ENCODE results near the gene CELF6. TPM values are rescaled to one million over a fixed set of nuclear protein-coding genes. Genes with fewer than 3 reads are reported as not detected.

Gene CELF6
- polyA plus RNA-seq (ENCODE audit: insufficient read length in 3 of 3), result 1 to 10 TPM; 3.1 to 7.0 (median 3.9) TPM
- long read RNA-seq, donor 1, result 0 reads
- long read RNA-seq, donor 2, result 0 reads
- long read RNA-seq, donor 3, result 0 reads
- long read RNA-seq, donor 4, result 0 reads
- long read RNA-seq, donor 5, result 0 reads
- long read RNA-seq, donor 6, result 0 reads
- long read RNA-seq, donor 7, result 0 reads
- long read RNA-seq, donor 8, result 0 reads
- long read RNA-seq, donor 9, result 0 reads
- long read RNA-seq, donor 10, result 0 reads
- long read RNA-seq, donor 11, result 0 reads
- long read RNA-seq, donor 12, result 0 reads
- long read RNA-seq, donor 13, result 0 reads
- long read RNA-seq, donor 14, partial matches to known transcripts, result 0 of 1 reads
- long read RNA-seq, donor 14, other reads (novel, unspliced or antisense), result 0 of 1 reads
- long read RNA-seq, donor 15, result 0 reads
- long read RNA-seq, donor 16, result 0 reads

DNA sequence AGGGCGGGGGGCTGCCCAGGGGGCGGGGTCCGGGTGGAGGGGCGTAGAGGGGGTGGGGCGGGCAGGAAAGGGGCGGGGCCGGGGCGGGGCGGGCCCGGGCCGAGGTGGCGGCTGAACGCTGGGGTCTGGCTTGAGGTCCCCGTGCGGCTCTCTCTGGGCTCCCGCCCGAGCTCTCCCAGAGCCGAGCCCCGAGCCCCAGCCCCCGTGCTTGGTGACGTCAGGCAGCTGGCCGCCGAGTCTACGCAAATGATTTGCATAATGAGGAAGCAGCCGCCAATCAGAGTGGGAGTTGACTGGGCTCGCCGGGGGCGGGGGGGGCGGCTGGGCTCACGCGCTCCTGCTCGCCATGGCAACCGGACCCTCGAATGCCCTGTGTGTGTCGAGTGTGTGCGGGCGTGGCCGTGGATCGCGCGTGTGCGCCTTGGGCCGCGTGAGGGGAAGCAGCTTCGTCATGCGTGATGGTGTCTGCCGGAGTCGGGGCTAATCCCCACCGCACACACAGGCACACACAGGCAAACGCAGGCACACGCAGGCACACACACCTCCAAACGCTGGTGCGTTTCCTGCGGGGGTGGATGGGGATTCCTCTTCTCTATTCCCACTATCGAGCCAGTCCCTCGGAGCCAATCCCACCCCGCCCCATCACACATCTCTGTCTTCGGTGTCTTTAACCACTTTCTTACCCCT is at the start of gene CELF6:
TSS of gene CELF6 (minus strand) at position 173 of the 687 bp plus-strand sequence. CDS start 283 bp downstream, outside the sequence.
- peak in 10 of 11 donors; percentile 47 to 84 (median 75) for DNase-seq (ENCODE audit: extremely low read depth in 1 of 11, low read depth in 9 of 11, low spot score in 4 of 11)

DNA sequence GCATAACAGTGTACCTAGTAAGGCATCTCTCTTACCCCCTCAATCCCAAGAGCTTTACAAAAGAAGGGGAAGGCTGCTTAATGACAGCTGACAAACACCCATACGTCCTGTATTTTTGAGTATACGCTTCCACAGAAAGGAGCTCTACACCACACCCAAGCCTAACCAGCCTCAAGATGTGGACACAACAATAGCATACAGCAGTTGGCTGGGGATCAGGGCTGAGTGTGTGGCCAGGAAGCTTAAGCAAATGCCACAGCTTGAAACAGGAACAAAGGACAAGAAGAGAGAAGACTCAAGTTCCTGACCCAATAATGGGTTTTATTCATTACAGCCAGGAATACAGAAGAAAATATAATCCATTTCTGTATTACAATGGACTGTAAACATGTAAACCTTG is 48.9 kb upstream of the CELF6 start:
- DNase-seq (ENCODE audit: extremely low read depth in 1 of 11, low read depth in 9 of 11, low spot score in 4 of 11), result no peak

DNA sequence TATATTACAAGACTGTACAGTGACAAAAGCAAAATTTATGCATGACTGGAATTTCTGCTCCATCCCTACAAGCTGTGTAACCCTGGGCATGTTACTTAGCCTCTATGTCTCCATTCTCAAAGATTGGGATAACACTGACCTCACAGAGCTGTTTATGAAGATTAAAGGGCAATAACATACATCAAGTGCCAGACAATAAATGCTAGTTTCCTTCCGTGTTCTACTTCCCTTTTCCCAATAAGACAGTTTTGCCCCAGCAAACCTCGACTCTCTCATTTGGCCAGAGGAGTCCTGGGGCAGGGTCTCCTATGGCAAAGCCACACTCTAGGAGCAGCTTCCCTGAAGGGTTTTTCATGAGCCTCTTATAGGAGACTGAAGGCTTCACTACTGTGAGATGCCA is 48.4 kb upstream of the CELF6 start:
- no peak for DNase-seq (ENCODE audit: extremely low read depth in 1 of 11, low read depth in 9 of 11, low spot score in 4 of 11)

DNA sequence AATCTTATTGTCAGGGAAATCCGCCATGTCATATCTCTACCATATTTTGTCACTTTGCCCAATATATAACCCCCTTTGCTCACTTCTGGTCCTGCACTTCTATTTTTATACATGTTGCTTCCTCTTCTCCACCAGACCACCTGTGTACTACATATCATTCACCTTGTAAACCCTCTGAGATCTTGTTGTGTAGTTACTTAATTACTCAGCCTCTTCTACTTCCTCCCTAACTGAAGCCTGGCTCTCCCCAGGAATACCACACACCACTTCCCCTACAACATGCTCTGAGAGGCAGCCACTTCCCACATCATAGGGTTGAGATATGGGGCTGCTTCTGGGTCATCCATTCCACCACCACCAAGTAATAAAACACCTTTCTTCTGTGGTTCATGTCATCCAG is 45.9 kb upstream of the CELF6 start:
- DNase-seq (ENCODE audit: extremely low read depth in 1 of 11, low read depth in 9 of 11, low spot score in 4 of 11), result no peak

DNA sequence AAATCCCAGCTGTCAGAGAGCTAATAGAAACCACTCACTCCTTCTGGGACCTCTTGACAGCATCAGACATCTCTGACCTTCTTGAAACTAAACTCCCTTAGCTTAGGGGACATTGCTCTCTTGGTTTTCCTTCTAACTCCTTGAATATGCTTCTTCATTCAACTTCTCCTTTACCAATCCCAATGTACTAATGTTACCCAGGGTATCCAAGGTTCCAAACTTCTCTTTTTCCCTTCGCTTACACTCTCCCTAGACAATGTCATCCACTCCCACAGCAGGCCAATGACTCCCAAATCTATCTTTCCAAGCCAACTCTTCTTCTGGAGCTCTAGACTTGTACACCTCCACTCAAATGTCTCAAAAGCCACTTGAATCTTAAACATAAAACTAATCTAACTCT is 41.2 kb upstream of the CELF6 start:
- DNase-seq (ENCODE audit: extremely low read depth in 1 of 11, low read depth in 9 of 11, low spot score in 4 of 11), result no peak

DNA sequence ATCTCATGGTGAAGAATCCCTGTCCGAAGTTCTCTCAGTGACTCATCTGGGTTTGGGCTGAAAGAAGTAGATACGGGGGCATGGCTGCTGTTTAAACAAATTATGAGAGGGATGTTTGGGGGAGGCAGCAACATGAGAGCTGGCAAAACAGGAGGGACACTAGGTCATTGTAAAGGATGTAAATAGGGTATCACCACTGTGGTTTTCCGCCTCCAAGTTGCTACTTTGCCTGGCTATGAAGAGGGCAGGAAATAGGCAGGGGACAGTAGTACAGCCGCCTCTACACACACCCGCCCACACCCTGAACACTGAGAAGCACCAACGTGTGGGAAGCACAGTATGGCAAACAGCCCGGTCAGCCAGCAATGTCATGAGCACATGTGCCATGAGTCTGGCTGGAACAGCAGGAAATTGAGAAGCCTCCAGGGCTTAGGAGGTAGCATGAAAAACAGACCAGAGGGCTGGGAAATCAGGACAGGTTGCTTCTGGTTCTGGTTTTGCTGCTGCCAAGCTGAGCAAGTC is 38.8 kb upstream of the CELF6 start:
- DNase-seq (ENCODE audit: extremely low read depth in 1 of 11, low read depth in 9 of 11, low spot score in 4 of 11), result peak in 2 of 11 donors; percentile 30 to 34

DNA sequence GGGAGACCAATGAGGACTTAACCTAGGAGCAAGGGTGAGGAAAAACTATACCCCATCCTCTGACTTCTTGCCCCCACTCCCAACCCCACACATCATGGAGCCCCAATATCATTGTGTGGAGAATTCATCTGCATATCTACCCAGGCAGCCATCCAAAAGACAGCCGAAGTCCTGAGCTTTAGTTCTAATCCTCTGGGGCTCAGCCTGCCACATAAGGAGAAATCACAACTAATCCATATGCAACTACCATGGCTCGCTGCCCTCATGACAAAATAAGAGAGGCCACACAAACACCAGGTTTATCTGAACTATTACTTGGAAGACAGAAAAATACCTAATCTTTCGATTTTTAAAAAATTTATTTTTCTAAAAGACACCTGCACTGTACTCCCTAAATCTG is 38.2 kb upstream of the CELF6 start:
- no peak for DNase-seq (ENCODE audit: extremely low read depth in 1 of 11, low read depth in 9 of 11, low spot score in 4 of 11)

DNA sequence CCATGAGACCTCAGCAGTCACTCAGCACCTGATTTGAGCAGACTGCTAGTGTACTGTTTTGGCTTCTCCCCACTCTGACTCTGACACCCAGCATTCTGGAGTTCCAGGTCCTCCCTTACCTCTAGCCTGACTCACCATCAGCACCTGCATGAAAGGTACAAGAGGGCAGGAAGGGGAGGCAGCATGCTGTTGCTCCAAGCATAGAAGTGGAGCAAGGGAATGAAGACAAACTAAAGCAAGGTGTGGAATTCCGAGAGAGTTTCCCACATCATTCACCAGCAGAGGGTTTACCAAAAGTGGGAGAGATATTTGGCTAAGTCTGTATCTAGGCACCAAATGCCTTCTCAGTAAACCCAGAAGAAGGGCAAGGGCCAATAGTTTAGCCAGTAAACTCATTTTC is 34.5 kb upstream of the CELF6 start:
- DNase-seq (ENCODE audit: extremely low read depth in 1 of 11, low read depth in 9 of 11, low spot score in 4 of 11), result no peak

DNA sequence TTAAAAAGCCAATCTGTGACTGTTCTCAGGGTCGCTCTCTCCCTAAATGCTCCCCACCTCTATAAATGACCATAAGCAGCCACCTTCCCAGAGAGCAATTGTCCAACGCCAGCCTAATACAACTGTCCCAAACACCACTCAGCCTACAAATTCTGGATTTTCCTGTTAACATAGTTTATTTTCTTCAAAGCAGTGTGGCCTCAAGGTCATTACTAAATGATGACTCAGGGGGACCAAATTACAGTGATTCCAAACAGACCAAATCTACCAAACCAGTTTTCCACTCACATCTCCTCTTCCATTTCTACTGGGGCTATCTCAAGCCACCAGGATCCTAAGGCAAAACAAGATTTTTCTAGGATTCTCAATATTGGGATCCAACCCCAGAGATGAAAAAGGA is 33.3 kb upstream of the CELF6 start:
- no peak for DNase-seq (ENCODE audit: extremely low read depth in 1 of 11, low read depth in 9 of 11, low spot score in 4 of 11)

DNA sequence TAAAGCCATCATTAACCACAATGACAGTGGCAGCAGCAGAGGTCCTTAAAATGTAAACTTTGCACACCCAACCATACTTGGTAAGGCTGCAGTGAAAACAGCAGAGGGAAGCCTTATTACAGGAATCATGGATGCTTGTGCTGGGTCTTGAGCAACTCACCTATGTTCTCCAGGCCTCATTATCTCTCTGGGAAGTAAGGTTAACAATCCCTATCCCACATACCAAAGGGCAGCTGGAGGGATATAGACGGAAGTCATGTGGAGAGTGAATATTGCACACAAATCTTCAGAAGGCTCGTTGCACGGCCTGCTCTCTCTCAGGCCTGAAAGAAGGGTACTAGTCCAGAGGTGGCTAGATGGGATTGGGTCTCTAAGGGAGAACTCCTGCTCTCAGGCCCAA is 25.8 kb upstream of the CELF6 start:
- DNase-seq (ENCODE audit: extremely low read depth in 1 of 11, low read depth in 9 of 11, low spot score in 4 of 11), result no peak

DNA sequence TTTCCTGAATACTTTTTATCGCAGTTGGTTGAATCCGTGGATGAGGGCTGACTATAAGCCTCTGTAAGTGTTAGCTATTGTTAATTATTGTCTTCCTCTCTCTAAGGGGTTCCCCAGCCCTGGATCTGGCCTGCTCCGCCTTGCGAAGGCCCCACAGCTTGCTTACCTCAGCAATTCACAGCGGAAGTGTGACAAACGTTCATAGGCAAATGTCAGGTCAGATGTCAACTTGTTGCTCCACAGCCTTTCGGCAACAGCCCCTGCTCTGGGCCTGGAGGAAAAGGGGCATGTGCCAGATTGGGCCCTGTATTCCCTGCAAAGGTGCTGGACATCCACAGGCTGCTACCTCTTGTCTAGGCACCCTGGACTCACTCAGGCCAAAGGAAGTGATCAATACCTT is 25.3 kb upstream of the CELF6 start:
- DNase-seq (ENCODE audit: extremely low read depth in 1 of 11, low read depth in 9 of 11, low spot score in 4 of 11), result no peak

DNA sequence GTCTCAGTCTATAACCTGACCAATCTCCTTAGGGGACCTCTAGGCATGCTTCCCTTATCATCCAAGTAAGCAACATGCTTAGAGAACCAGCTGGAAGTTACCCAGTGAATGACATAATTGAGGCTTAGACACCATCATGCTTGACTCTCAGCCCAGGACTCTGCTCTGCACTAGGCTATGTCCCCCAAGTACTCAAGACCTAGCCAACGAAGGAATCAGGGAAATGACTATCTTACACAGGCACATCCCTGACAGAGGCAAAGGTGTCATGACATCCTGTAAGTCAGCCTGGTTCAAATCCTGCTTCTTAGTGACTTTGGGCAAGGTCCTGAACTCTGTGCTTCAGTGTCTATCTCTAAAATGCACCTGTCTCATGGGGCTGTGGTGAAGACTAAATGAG is 24.6 kb upstream of the CELF6 start:
- no peak for DNase-seq (ENCODE audit: extremely low read depth in 1 of 11, low read depth in 9 of 11, low spot score in 4 of 11)

DNA sequence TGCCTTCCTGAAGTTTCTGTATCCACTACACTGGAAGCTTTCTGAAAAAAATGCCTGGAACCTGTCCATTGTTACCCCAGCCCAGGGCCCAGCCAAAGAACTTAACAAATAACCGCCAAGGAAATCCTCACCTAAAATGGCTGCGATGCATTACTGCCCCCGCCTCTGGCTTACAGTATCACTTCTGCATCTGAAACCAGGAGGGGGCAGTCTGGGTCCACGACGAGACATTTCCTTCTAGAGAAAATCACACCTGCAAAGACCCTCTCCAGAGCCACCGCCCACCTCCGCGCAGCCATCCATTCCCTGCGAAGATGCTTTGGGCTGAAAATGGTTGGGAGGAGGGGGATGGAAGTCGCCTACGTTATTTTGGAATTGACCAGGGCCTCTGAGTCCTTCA is 22.4 kb upstream of the CELF6 start:
- peak in 1 of 11 donors; percentile 39 for DNase-seq (ENCODE audit: extremely low read depth in 1 of 11, low read depth in 9 of 11, low spot score in 4 of 11)

DNA sequence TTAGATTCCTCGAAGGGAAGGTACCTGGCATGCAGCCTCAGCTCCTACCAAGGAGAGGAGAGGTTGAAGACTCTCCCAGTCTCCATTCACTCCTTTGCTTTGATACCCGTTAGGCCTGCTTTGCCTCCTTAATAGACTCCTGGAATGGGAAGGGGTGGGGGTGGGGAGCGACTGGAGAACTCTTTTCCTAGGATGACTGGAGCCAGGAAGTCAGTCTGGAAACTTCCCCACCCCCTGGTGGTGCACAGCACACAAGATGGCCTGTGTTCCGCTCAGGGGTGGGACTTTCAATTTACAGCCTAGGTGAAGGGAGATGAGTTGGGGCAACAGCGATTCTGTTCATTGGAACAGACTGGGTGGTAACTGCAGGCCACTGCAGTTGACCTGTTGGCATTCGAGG is 21.4 kb upstream of the CELF6 start:
- no peak for DNase-seq (ENCODE audit: extremely low read depth in 1 of 11, low read depth in 9 of 11, low spot score in 4 of 11)

DNA sequence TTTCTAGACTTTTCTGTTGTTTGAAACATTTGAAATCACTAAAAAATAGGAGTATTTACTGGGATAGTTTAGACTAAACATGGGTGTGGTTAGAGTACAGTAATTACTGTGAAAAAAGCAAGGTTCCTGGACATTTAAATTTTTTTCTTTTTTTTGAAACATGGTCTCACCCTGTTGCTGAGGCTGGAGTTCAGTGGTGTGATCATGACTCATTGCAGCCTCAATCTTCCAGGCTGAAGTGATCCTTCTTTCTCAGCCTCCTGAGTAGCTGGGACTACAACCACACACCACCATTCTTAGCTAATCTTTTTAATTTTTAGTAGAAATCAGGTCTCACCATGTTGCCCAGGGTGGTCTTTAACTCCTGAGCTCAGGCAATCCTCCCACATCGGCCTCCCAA is 20.4 kb upstream of the CELF6 start:
- DNase-seq (ENCODE audit: extremely low read depth in 1 of 11, low read depth in 9 of 11, low spot score in 4 of 11), result no peak

DNA sequence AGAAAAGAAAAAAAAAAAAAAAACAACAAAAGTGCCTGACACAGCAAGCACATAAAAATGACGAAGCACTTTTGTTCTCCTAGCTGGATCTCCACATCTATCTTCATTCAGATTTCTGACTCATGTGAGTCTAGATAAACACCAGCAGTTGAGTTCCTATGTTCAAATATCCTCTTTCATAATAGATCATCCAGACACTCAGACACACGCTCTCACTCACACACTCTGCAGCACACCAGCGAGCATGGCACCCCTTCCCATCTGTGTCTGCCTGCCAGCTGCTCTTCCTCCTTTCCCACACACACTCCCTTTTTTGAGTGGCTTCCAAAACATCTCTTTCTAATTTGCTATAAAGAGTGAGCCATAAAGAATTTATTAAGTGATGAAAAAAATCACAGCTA is 19.8 kb upstream of the CELF6 start:
- DNase-seq (ENCODE audit: extremely low read depth in 1 of 11, low read depth in 9 of 11, low spot score in 4 of 11), result peak in 7 of 11 donors; percentile 27 to 57 (median 46)

DNA sequence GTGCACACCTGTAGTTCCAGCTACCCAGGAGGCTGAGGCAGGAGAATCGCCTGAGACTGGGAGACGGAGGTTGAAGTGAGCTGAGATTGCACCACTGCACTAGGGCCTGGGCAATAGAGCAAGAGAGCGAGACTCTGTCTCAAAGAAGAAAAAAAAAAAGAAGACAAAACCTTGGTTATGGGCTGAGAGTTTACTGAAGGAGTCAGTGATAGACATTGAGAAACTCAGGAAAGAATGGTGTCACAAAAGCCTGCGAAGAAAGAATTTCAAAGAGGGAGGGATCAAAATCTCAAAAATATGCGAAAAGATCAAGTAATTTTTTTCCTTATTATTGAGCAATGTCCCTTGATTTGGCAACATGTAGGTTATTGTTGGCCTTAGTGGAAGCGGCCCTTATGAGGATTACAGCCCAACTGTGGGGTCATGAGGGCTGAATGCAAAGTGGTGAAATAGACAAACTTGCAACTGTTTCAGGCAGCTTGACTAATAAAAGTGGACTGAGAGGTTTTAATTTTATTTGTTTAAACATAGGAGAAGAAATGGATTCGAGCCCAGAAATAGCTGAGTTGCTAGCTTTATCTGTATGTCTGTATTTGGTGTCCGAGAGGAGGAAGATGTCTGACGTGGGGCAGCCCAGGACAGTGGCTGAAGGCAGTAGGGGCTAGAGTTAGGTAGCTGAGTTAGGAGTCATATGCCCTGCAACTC is 18.8 kb upstream of the CELF6 start:
- no peak for DNase-seq (ENCODE audit: extremely low read depth in 1 of 11, low read depth in 9 of 11, low spot score in 4 of 11)

DNA sequence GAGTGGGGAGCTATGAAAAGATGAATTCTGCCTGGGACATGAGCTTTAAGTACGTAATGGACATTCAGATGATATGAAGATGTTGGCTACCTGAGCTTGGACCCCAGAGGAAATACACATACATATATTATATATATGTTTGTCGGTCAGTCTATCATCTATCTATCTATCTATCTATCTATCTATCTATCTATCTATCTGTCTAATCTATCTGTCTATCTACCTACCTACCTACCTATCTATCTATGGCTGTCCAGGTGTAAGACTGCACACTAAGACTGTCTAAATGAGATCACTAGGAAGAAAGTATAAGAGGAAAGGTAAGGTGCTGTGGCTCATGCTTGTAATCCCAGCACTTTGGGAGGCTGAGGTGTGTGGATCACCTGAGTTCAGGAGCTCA is 18.2 kb upstream of the CELF6 start:
- DNase-seq (ENCODE audit: extremely low read depth in 1 of 11, low read depth in 9 of 11, low spot score in 4 of 11), result no peak

DNA sequence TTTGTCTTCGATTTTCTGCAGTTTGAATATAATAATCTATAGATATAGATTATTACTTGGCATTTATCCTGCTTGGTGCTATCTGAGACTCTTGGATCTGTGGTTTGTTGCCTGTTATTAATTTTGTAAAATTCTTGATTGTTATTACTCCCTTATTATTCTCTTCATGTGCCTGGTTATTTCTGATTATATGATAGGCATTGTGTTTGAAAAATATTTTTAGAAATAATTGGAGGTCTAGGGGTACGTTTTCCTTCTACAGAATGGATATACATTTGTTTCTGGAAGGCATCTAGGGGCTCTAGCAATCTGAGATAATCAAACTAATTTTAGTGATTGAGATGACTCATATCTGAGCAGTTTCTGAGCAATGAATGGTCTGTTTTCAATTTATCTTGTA is 14.9 kb upstream of the CELF6 start:
- no peak for DNase-seq (ENCODE audit: extremely low read depth in 1 of 11, low read depth in 9 of 11, low spot score in 4 of 11)

DNA sequence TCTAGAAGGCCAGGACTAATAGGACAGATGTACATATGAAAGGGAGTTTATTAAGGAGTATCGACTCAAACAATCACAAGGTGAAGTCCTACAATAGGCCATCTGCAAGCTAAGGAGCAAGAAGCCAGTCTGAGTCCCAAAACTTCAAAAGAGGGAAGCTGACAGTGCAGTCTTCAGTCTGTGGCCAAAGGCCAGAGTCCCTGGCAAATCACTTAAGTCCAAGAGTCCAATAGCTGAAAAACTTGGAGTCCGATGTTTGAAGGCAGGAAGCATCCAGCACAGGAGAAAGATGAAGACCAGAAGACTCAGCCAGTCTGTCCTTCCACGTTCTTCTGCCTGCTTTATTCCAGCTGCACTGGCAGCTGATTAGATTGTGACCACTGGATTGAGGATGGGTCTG is 11.1 kb upstream of the CELF6 start:
- no peak for DNase-seq (ENCODE audit: extremely low read depth in 1 of 11, low read depth in 9 of 11, low spot score in 4 of 11)
